ENCODE data around the gene SPDYE4.

Gene SPDYE4

GRCh38 chr17:8782176-8782575 lies 23.8 kb upstream of the SPDYE4 start:
- FAIRE-seq, result no peak

- no peak for FAIRE-seq
Measured at GRCh38 chr17:8781776-8782175, 23.4 kb upstream of the SPDYE4 start.

GRCh38 chr17:8776881-8777280 lies 18.5 kb upstream of the SPDYE4 start:
- FAIRE-seq, result no peak

DNA sequence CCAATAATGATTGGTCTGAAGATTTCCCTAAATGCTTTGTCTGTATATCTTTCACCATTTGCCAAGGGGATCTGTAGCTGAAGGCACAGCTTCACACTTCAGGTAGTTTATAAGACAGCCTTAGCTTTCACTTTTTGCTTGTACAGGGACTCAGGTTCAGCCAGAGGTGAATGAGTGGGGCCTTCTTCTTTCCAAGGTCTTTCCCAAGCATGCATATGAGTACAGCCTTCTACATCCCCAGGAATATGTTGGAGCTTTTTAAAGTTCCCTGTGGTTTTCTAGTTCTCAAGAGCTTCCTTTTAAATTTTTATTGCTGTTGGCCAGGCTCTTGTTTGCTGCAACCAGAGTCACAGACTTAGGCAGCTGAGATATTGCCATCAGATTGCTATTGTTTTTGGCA lies 17.9 kb upstream of the SPDYE4 start:
- FAIRE-seq, result no peak

DNA sequence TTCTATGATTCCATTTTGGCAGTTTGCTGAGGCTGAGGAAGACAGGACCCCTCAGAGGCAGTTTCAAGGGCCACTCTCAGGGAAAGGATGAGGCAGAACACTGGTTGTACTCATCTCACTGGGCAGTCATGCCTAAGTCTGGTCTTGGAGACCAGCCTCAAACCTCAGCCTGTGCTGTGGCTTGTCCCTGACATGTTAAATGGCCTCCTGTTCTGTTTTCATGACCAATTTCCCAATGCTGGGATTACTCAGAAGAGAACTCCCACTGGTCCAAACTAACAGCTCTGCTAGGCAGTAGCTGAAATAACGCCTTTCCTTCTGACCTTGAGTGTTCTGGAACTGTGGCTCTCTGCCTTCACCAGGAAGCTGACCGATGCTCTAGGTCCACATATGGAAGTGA lies 8.4 kb upstream of the SPDYE4 start:
- no peak for FAIRE-seq

DNA sequence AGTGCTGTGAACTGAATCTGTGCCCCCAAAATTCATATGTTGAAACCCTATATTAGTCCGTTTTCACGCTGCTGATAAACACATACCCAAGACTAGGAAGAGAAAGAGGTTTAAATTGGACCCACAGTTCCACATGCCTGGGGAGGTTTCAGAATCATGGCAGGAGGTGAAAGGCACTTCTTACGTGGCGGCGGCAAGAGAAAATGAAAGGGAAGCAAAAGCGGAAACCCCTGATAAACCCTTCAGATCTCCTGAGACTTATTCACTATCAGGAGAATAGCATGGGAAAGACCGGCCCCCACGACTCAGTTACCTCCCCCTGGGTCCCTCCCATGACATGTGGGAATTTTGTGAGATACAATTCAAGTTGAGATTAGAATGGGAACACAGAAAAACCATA lies 3.7 kb upstream of the SPDYE4 start:
- no peak for FAIRE-seq

DNA sequence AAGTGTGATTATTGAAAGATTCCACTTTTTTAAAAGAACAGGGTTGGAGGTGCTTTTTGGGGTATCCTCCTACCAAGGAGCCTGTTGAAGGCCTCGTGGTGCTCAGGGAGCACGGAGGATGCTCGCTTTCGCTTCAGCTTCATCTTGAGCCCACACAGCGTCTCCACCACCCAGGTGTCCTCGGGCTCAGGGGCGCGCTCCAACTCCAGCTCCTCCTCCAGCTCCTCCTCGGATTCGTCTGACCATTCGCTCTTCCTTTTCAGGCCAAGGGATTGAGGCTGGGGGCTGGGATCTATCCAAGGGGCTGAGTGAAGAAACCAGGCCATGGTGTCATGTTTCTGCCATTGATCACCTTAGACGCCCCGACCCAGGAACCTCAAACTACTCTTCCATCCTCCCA lies 1.2 kb downstream of the SPDYE4 start:
- no peak for FAIRE-seq

DNA sequence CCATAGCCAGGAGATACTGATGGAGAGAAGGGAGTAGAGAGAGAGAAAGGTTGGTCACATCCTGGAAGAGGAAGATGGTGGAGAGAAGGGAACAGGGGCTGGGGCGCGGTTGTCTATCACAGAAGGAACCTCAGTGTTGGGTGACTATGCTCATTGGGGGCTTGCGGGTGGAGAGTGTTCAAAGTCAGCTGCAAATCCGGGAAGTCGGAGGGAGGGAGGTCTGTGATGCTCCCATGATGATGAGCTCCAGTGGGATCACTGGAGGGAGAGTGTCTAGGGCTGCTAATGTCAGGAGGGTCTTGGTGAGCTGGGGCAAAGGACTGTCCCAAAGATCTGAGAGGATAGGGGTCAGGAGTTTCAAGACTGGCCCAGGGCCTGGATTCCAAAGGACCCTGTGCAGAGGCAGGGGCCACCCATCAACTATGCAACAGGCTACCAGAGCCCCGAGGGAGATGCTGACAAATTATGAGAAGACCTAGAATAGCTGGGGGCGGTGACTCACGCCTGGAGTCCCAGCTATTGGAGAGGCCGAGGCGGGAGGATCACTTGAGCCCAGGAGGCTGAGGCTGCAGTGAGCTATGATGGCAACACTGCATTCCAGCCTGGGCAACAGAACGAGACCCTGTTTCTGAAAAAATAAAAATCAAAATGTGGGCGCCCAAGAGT lies 2.6 kb downstream of the SPDYE4 start:
- FAIRE-seq, result no peak

DNA sequence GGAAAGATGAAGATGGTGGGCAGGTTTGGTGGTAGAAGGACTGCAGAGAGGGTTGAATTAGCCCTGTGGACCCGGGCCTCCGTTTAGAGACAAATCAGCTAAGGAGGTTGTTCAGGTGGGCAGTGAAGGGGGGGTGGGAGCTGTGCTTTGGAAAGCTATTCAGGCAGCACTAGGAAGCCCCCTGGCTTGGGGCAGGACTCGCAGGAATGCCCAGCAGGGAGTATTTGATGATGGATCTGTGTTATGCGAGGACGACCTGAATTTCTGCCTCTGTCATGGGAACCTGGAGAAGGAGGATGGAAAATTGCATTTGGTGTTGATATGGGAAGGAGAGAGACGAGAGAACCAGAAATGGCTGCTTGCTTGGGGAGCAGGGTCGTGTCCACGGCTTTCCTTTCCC lies 3.5 kb downstream of the SPDYE4 start:
- FAIRE-seq, result no peak

DNA sequence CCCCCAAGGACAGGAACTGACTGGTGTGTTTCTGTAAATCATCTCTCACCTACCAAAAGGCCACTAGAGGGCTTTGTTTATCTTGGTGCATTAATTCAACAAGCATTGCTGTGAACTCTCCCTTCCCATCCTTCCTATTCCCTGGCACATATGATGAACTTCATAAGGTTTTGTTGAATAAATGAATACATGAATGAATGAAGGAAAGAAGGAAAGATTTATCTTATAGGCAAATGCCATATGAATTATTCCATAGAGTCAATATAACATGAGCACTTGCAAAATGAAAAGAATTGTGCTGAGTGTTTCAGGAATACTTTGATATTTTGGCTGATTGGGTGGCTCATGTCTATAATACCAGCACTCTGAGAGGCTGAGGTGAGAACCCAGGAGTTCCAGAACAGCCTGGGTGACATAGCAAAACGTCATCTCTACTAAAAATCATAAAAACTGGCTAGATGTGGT lies 4.3 kb downstream of the SPDYE4 start:
- peak; percentile 74 for FAIRE-seq

- FAIRE-seq, result no peak
Measured at GRCh38 chr17:8753136-8753975, 5.0 kb downstream of the SPDYE4 start.

DNA sequence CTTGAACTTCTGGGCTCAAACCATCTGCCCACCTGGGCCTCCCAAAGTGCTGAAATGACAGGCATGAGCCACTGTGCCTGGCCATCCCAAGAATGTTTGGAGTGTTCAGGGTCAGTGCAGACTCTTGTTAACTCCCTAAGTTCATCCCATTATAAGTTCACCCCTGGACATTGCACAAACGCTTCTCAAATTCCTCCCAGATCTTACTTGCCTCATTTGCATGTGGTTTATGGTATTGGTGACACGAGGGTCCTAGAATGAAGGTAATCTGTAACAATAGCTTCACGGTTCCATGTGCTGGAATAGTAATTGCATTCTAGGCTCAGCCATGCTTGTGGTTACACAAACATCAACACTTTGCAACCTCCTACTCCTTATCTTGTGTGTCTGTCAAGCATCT lies 8.7 kb downstream of the SPDYE4 start:
- no peak for FAIRE-seq

GRCh38 chr17:8747742-8748141 lies 10.6 kb downstream of the SPDYE4 start:
- FAIRE-seq, result no peak

GRCh38 chr17:8746501-8747236 lies 11.7 kb downstream of the SPDYE4 start:
- FAIRE-seq, result no peak

GRCh38 chr17:8745586-8746500 lies 12.5 kb downstream of the SPDYE4 start:
- no peak for FAIRE-seq

GRCh38 chr17:8744086-8744785 lies 14.1 kb downstream of the SPDYE4 start:
- FAIRE-seq, result no peak

DNA sequence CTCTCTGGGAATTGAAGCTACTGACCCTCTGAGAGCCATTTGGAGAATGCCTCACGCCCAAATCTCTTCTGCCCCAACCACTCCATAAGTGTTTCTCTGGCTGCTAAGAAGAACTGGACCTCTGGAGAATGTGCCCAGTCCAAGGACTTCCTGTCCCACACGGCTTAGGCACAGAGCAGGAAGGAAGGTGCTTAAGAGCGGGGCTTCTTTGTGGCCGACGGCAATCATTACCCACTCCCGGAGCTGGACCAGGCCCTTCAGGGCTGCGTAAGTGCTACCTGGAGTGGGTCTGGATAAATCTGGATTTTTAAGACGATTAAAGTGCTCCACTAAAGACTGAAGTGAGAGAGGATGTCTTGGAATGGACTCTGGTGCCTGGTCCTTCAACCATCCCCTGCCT lies 15.5 kb downstream of the SPDYE4 start:
- no peak for FAIRE-seq

DNA sequence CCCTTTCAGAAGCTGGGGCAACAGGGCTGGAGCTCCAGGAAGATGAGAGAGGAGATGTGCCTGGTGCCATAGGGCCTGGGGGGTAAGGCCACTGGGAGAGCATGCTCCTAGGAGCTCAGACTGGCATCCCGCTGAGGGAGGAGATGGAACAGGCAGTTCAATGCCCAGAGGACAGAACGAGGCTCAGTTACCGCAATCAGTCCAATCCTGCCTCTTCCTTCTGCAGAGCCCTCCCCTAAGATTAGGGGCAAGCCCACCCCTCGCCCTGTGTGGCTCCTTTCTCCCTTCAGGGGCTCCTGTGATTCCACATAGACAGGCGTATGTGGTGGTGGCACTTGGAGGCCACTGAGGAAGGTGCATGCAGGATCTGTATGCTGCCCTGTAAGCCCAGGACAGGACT lies 16.1 kb downstream of the SPDYE4 start:
- no peak for FAIRE-seq

DNA sequence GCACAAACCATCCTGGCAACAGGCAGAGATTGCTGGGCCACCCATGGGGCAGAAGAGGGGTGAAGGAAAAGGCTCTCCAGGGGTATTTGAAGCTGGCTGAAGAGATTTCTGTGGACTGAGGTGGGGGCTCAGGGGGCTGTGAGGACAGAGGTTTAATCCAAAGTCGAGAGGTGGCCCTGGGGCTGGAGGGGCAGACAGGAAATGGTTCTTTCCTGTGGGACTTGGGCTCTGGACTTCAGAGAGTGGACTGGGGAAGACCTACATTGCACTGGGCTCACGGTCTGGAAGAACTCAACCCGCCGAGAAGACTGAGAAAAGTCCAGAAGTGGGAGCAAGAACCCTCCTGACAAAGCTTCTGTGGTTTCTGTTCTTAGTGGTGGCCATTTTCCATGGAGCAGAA lies 16.6 kb downstream of the SPDYE4 start:
- FAIRE-seq, result no peak

DNA sequence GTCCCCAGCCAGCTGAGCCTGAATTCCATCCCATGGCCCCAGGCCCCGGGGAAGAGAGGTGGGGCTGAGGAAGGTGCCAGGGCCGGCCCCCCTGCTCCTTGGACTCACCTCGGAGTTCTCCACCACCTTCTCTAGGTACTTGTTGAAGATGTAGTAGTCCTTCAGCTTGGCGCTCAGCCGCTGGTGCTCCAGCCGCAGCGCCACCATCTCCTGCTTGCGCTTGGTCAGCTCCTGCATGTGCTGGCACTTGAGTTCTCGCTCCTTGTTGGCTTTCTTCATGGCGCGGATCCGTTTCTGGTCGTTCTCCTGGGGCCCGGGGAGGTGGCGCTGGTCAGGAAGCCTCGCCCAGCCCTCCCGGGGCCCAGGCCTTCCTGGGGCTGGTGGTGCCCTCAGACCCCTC lies 17.0 kb downstream of the SPDYE4 start:
- no peak for FAIRE-seq

- no peak for FAIRE-seq
Measured at GRCh38 chr17:8740486-8740885, 17.9 kb downstream of the SPDYE4 start.

GRCh38 chr17:8739097-8739496 lies 19.2 kb downstream of the SPDYE4 start:
- FAIRE-seq, result no peak

Measured in islet of Langerhans (tissue), 1 donor.